Activated CD4-positive, alpha-beta T cell treated with anti-CD3 and anti-CD28 coated beads, Interleukin-2, amount 10 ng/mL, durations not matched to agents 7 days and 5 days (primary cell): ENCODE measurements around the gene FAM107A. TPM values are rescaled to one million over a fixed set of nuclear protein-coding genes. Genes with fewer than 3 reads are reported as not detected.
A peak's percentile ranks its signal among the peaks of the same experiment; 100 is the strongest.
"Not testable (repeated sequence)": the region's sequence is repeated elsewhere in the genome, so short reads cannot be mapped to it uniquely, and the experiment has no call there.

ENCODE experiments used
- CTCF ChIA-PET: fragments of 350-600 bp; sonication (Branson Sonifier 250); formaldehyde crosslinking; loops from one replicate; lab custom pipeline; 2021; ENCODE audit warnings: antibody characterized with exemption; lab: Charles Lee
- POLR2A ChIA-PET: fragments of 350-600 bp; sonication (Branson Sonifier 250); formaldehyde crosslinking; loops from one replicate; lab custom pipeline; 2021; ENCODE audit warnings: antibody characterized with exemption; lab: Charles Lee
- DNase-seq: peaks from one replicate; pipeline ENCODE4 v3.0.0-alpha.2; 2020
- H3K27ac Mint-ChIP-seq: one replicate; pipeline ENCODE4 v1.8.0; 2021; ENCODE audit warnings: mild to moderate bottlenecking, moderate library complexity, mixed read lengths
- H3K27me3 Mint-ChIP-seq: one replicate; pipeline ENCODE4 v1.8.0; 2021; ENCODE audit warnings: mixed read lengths
- H3K36me3 Mint-ChIP-seq: one replicate; pipeline ENCODE4 v1.8.0; 2021; ENCODE audit warnings: low read depth, mixed read lengths
- H3K4me1 Mint-ChIP-seq: one replicate; pipeline ENCODE4 v1.8.0; 2021; ENCODE audit warnings: mixed read lengths
- H3K4me3 Mint-ChIP-seq: one replicate; pipeline ENCODE4 v1.8.0; 2021; ENCODE audit warnings: mild to moderate bottlenecking, moderate library complexity, mixed read lengths
- H3K9me3 Mint-ChIP-seq: one replicate; pipeline ENCODE4 v1.8.0; 2021; ENCODE audit warnings: mixed read lengths
- total RNA-seq, 2 experiments: library from RNA; stranded (reverse); gene quantifications; one replicate each; pipeline ENCODE4 v1.2.3, GENCODE V29; 2021

The FAM107A gene
- total RNA-seq, 2 experiments from 2014 or later, result not detected

GRCh38 chr3:58536501-58537411, 40.4 kb downstream of the FAM107A start, which contains the start of gene ACOX2:
TSS of gene ACOX2 (minus strand) at chr3:58537190. CDS start at chr3:58535106, 2,084 bp downstream.
- Mint-ChIP-seq H3K36me3 (no peaks in the 10 kb centered on the region), H3K9me3 (no peaks in the 10 kb centered on the region), H3K27ac (peak within 1 kb of the TSS; percentile 61), H3K27me3 (peaks cover 5% of the 10 kb centered on the region), H3K4me3 (no peak within 1 kb of the TSS), H3K4me1 (peaks cover 15% of the 10 kb centered on the region)
- ChIA-PET CTCF (interaction anchor here (1.0 to 2.0 kb wide), 2 partner anchors 231 to 287 kb away, joined by 3 to 5 read pairs; partner anchors contain the start of genes HTD2 and RPP14), POLR2A (no interaction called here)
- DNase-seq, result no peak

DNA sequence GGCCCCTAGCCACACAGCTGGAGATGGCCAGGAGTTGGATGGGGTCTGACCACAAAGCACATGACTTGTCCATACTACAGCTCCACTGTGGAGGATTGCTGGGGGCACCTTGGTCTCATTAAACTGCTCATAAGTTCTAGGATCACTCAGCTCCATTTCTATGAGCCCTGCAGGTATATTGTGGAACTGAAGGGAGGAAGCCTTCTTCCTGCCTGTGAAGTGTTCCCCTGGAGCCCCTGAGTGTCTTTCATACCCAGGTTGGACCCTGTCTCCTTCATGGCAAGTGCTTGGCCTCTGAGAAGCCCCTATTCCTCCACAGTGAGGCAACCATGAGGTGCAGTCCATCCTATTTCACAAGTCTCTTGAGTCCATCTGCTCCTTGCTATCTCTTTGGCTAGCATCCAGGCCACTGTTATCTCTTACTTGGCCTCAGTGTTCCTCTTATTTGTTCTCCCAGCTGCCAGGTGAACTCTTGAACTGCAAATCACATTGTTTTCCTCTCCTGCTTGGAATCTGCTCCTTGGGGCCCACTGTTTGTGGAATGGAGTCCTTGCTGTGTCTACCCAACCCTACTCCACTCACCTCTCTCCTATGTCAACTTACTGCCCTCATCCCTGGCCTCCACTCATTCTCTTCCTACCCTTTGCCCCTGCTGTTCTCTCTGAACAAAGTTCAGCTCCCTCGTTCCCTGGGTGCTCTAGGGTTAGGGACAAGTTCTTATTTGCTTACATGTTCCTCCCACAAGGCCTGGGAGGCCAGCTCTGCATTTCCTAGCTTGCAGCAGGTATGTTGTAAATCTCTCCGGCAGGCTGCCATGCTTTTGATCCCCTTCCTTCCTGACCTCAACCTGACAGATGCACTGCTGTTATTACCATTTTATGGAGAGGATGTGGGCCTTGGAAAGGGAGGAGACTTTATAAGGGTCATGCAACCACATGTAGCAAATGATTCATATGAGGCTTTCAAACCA, 41.4 kb downstream of the FAM107A start:
- CTCF ChIA-PET, result interaction anchor here (0.9 to 2.0 kb wide), 3 partner anchors 16 to 230 kb away, joined by 3 to 5 read pairs (median 5); partner anchors contain the start of genes HTD2 and RPP14
- no peaks in the 10 kb centered on the region for H3K9me3 Mint-ChIP-seq
- H3K27me3 Mint-ChIP-seq, result no peaks in the 10 kb centered on the region
- no peak overlapping the region for H3K4me3 Mint-ChIP-seq
- no peaks in the 10 kb centered on the region for H3K36me3 Mint-ChIP-seq
- DNase-seq, result no peak
- H3K27ac Mint-ChIP-seq, result no peak overlapping the region
- POLR2A ChIA-PET, result no interaction called here
- peaks cover 15% of the 10 kb centered on the region for H3K4me1 Mint-ChIP-seq

GRCh38 chr3:58534592-58535494, 42.3 kb downstream of the FAM107A start:
- no peak overlapping the region for H3K4me3 Mint-ChIP-seq
- no peaks in the 10 kb centered on the region for H3K27me3 Mint-ChIP-seq
- no peaks in the 10 kb centered on the region for H3K36me3 Mint-ChIP-seq
- H3K9me3 Mint-ChIP-seq, result no peaks in the 10 kb centered on the region
- H3K27ac Mint-ChIP-seq, result no peak overlapping the region
- DNase-seq, result no peak
- H3K4me1 Mint-ChIP-seq, result peaks cover 15% of the 10 kb centered on the region
- CTCF ChIA-PET, result interaction anchor here (0.9 to 1.7 kb wide), 7 partner anchors 15 to 347 kb away, joined by 3 to 10 read pairs (median 4); partner anchors contain the start of genes HTD2, KCTD6 and RPP14
- POLR2A ChIA-PET, result no interaction called here

DNA sequence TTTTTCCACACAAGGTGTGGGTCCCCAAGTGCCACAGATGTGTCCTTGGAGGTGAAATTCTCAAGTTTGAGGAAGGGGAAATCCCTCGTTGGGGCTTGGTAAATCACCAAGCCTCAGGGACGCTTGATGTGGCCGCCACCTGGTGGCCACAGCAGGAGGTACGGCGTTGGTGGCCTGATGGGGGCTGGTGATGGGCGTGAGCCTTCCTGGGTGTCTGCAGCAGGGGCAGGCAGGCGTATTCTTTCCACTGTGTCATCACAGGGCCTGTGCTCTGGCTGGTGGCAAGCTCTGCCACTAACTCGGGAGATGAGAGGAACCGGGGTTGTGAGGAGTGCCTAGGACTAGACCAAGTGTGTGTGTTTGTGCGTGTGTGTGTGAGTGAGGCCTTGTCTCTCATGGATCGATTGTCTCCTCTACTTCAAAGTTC, 44.4 kb downstream of the FAM107A start:
- Mint-ChIP-seq H3K27ac (peak overlapping the region; percentile 64), H3K4me3 (no peak overlapping the region)
- CTCF ChIA-PET, result interaction anchor here (0.6 to 2.1 kb wide), 5 partner anchors 15 to 355 kb away, joined by 3 to 9 read pairs (median 4); partner anchors contain the start of genes HTD2 and RPP14

DNA sequence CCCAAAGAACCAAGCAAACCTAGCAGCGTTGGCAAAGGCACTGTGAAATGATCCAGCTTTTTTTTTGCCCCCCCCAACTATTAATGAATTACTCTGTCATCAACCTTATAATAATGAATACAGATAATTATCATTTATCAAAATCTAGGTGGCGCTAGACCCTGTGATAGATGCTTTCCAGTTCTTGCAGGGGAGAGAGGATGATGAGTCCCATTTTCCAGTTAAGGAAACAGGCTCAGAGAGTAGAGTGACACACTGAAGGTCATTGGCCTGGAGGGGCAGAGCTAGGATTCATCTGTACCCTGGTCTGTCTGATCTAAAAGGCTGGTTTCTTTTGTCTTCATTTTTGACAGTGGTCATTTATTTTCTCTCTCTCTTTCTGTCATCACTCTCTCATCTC, 45.2 kb downstream of the FAM107A start:
- Mint-ChIP-seq H3K27me3 (no peaks in the 10 kb centered on the region), H3K4me3 (no peak overlapping the region), H3K9me3 (no peaks in the 10 kb centered on the region), H3K27ac (no peak overlapping the region), H3K36me3 (no peaks in the 10 kb centered on the region), H3K4me1 (peaks cover 15% of the 10 kb centered on the region)
- ChIA-PET POLR2A (no interaction called here), CTCF (interaction anchor here (1.0 to 2.1 kb wide), 4 partner anchors 16 to 226 kb away, joined by 3 to 9 read pairs (median 4); partner anchors contain the start of genes HTD2, KCTD6 and RPP14)
- DNase-seq, result no peak

More for the DNA sequence above, 44.4 kb downstream of the FAM107A start:
- H3K9me3 Mint-ChIP-seq, result no peaks in the 10 kb centered on the region
- peak; percentile 81 for DNase-seq
- no peaks in the 10 kb centered on the region for H3K27me3 Mint-ChIP-seq
- POLR2A ChIA-PET, result no interaction called here
- H3K4me1 Mint-ChIP-seq, result peaks cover 15% of the 10 kb centered on the region
- no peaks in the 10 kb centered on the region for H3K36me3 Mint-ChIP-seq

GRCh38 chr3:58531555-58531954, 45.6 kb downstream of the FAM107A start:
- H3K4me1 Mint-ChIP-seq, result peaks cover 15% of the 10 kb centered on the region
- ChIA-PET CTCF (interaction anchor here (1.0 to 2.1 kb wide), 5 partner anchors 9 to 225 kb away, joined by 3 to 9 read pairs (median 3); partner anchors contain the start of genes HTD2, KCTD6 and RPP14), POLR2A (no interaction called here)
- H3K27ac Mint-ChIP-seq, result no peak overlapping the region
- no peak for DNase-seq
- no peaks in the 10 kb centered on the region for H3K36me3 Mint-ChIP-seq
- H3K4me3 Mint-ChIP-seq, result no peak overlapping the region
- H3K9me3 Mint-ChIP-seq, result no peaks in the 10 kb centered on the region
- H3K27me3 Mint-ChIP-seq, result no peaks in the 10 kb centered on the region

GRCh38 chr3:58530354-58530865, 46.8 kb downstream of the FAM107A start:
- H3K9me3 Mint-ChIP-seq, result no peaks in the 10 kb centered on the region
- DNase-seq, result no peak
- H3K4me3 Mint-ChIP-seq, result no peak overlapping the region
- H3K27me3 Mint-ChIP-seq, result no peaks in the 10 kb centered on the region
- H3K36me3 Mint-ChIP-seq, result no peaks in the 10 kb centered on the region
- no peak overlapping the region for H3K27ac Mint-ChIP-seq
- ChIA-PET CTCF (interaction anchor here (0.6 to 2.5 kb wide), 5 partner anchors 8 to 224 kb away, joined by 3 to 9 read pairs (median 8); partner anchors contain the start of genes HTD2 and RPP14), POLR2A (no interaction called here)
- H3K4me1 Mint-ChIP-seq, result peaks cover 8% of the 10 kb centered on the region

DNA sequence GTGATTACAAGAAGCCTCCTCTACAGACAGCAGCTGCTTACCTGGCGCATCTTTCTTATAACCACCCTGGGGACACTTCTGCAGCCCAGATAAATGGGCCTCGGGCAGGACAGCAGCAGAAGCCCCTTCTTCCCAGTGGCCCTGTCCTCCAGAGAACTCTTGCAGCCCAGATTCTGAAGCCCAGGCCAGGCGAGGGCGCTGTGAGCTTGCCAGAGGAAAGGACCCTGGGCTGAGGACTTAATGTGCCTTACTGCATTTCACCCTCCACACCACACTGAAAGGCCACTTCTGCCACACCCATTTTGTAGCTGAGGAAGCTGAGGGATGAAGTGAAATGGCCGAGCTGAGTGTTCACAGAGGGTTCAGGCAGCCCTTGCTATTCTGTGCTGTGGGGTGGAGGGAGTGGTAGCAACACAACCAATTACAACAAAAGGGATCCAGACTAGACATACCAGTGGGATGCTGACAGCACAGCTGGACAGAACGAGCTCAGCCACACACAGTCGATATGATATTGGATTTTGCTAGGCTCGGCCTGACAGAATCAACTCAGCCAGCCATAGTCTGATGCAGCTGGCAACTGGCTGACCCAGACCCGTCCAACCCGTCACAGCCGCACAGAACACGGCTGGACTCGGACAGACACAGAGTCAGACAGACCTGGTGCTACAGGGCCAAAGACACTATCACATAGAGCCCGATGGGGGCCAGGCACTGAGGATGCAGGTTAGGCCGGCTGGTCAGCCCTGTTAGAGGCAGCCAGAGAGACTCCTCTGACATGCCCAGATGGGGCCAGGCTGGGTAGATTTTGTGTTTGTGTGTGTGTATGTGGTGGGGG, 47.5 kb downstream of the FAM107A start:
- ChIA-PET POLR2A (no interaction called here), CTCF (interaction anchor here (0.5 to 2.5 kb wide), 5 partner anchors 66 to 555 kb away, joined by 3 to 9 read pairs (median 4); partner anchors contain the start of genes HTD2 and RPP14)
- H3K9me3 Mint-ChIP-seq, result no peaks in the 10 kb centered on the region
- no peaks in the 10 kb centered on the region for H3K27me3 Mint-ChIP-seq
- H3K4me3 Mint-ChIP-seq, result no peak overlapping the region
- DNase-seq, result no peak
- no peak overlapping the region for H3K27ac Mint-ChIP-seq
- H3K4me1 Mint-ChIP-seq, result peaks cover 8% of the 10 kb centered on the region
- no peaks in the 10 kb centered on the region for H3K36me3 Mint-ChIP-seq

GRCh38 chr3:58528629-58529028, 48.6 kb downstream of the FAM107A start:
- Mint-ChIP-seq H3K27ac (no peak overlapping the region), H3K4me1 (peaks cover 8% of the 10 kb centered on the region), H3K27me3 (no peaks in the 10 kb centered on the region), H3K36me3 (no peaks in the 10 kb centered on the region), H3K9me3 (no peaks in the 10 kb centered on the region), H3K4me3 (no peak overlapping the region)
- ChIA-PET CTCF (interaction anchor here (0.6 to 2.5 kb wide), 4 partner anchors 65 to 597 kb away, joined by 3 to 9 read pairs (median 6); partner anchors contain the start of genes HTD2 and RPP14), POLR2A (no interaction called here)
- no peak for DNase-seq

DNA sequence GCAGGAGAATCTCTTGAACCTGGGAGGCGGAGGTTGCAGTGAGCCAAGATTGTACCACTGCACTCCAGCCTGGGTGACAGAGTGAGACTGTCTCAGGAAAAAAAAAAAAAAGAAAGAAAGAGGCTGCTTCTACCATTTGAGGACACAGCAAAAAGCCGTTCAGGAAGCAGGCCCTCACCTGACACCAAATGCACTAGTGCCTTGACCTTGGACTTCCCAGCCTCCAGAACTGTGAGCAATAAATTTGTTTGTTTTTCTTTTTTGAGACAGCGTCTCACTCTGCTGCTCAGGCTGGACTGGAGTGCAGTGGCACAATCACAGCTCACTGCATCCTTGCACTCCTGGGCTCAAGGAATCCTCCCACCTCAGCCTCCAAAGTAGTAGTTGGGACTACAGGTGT, 49.8 kb downstream of the FAM107A start:
- H3K4me3 Mint-ChIP-seq, H3K27me3 Mint-ChIP-seq, H3K9me3 Mint-ChIP-seq, H3K36me3 Mint-ChIP-seq, CTCF ChIA-PET, POLR2A ChIA-PET, H3K4me1 Mint-ChIP-seq, DNase-seq, H3K27ac Mint-ChIP-seq: not testable (repeated sequence)
